IPS-18c (cell line): ENCODE results near the gene FGF5.
"Not testable (repeated sequence)": the region's sequence is repeated elsewhere in the genome, so short reads cannot be mapped to it uniquely, and the experiment has no call there.

ENCODE experiments used
- H3K4me3 ChIP-seq: 2 replicates; pipeline ENCODE4 v1.7.0; 2013; ENCODE audit warnings: low read depth, mild to moderate bottlenecking, low read length, moderate library complexity; ENCODE audit not compliant: insufficient read depth
- H3K9me3 ChIP-seq: one replicate; pipeline ENCODE4 v1.6.1; 2013; ENCODE audit warnings: mild to moderate bottlenecking, low read length, moderate library complexity; ENCODE audit not compliant: control insufficient read depth, insufficient read depth

The FGF5 gene

GRCh38 chr4:80309294-80310004, 43.0 kb downstream of the FGF5 start:
- H3K9me3 ChIP-seq, result no peaks in the 10 kb centered on the region
- H3K4me3 ChIP-seq, result no peak overlapping the region

DNA sequence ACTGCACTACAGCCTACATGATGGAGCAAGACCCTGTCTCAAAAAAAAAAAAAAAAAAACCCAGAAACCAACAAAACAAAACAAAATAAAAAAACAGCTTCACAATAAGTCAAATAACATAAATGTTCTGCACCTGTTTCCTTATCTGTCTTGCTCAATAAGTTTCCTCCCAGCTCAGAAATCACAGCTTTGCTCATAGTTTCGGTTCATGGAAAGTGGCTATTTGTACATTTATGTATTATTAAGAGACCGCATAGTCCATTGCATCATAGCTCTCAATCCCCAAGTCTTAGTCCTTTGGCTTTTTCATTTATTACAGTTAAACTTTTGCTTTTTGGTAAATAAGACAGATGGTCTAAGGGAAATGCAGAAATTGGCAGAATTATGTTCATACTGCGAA, 44.7 kb downstream of the FGF5 start:
- Histone ChIP-seq H3K9me3 (no peaks in the 10 kb centered on the region), H3K4me3 (no peak overlapping the region)

DNA sequence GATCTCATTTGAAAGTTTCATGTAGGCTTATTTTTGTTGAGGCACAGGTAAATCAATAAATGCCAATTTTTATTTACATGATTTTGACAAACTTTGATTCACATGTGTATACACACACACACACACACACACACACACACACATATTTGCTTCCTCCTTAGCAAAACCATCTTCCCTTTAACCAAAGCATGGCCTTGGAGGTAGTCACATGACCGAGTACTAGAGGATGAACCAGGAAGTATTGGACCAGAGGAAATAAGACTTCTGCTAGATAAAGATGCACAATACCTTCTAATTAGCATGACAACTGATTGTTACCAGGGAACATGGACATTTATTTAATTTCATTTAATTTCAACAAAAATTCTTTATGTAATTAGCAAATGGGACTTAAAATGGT, 45.7 kb downstream of the FGF5 start:
- H3K9me3 ChIP-seq, result no peaks in the 10 kb centered on the region
- no peak overlapping the region for H3K4me3 ChIP-seq

DNA sequence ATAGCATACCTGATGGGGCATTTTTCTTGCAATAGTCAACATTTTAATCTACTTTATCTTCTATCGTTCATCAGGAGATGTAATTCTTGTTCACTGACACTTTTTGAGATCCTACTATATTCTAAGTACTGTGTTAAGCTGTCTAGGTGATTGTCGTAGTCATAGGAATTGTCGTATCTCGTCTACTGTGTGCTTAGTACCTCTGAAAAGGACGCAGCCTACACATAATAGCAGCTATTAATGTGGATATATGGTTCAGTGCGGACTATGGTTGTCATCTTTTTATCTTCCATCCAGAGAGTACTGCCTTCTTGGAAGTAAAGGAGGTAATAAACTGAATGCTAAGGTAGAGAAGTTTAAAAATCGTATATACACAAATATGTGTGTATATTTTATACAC, 47.2 kb downstream of the FGF5 start:
- no peaks in the 10 kb centered on the region for H3K9me3 ChIP-seq
- H3K4me3 ChIP-seq, result no peak overlapping the region

- not testable (repeated sequence) for H3K4me3 ChIP-seq, H3K9me3 ChIP-seq
Observed at GRCh38 chr4:80315848-80316247, 49.4 kb downstream of the FGF5 start.

- no peaks in the 10 kb centered on the region for H3K9me3 ChIP-seq
- no peak overlapping the region for H3K4me3 ChIP-seq
Observed at GRCh38 chr4:80321341-80321740, 54.9 kb downstream of the FGF5 start.

DNA sequence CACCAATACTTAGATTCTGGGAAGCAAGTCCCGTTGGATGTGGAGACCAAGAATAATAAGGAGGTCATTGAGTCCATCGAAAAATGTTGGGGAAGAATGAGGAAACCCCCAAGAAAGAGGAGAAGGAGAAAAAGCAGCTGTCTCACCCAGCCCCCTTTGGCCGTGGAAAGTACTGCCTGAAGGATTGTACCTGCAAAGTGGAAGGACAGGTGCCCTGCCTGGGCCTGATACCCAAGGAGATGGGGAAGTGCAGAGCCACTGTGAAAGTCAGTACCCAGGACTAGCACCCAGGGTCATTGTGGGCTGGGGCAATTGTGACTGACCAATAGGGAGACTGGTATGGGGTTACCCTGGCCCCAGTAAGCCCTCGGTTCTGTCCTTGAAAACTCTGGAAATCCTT, 55.3 kb downstream of the FGF5 start:
- no peak overlapping the region for H3K4me3 ChIP-seq
- no peaks in the 10 kb centered on the region for H3K9me3 ChIP-seq

- Histone ChIP-seq H3K9me3 (no peaks in the 10 kb centered on the region), H3K4me3 (no peak overlapping the region)
Observed at GRCh38 chr4:80322716-80323115, 56.3 kb downstream of the FGF5 start.

- no peak overlapping the region for H3K4me3 ChIP-seq
- H3K9me3 ChIP-seq, result no peaks in the 10 kb centered on the region
Observed at GRCh38 chr4:80324171-80324570, 57.7 kb downstream of the FGF5 start.

- Histone ChIP-seq H3K4me3 (no peak overlapping the region), H3K9me3 (no peaks in the 10 kb centered on the region)
Observed at GRCh38 chr4:80331693-80332092, 65.2 kb downstream of the FGF5 start.

DNA sequence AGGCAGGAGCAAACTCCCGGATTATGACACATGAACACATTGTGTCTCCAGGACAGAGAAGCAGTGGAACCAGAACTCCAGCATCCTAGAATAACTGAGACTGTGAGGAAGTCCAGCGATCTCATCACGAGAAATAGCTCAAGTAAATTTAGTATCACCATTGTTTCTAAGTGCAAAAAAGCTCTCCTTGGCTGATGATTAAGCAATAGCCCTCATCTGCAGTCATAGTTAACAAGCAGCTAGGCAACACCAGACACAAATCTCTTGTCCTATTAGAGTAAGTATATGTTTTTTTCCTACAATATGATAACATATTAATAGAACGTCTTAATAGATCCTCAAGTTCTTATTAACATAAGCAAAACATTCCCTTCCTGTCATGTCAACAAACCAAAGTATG, 66.7 kb downstream of the FGF5 start:
- Histone ChIP-seq H3K4me3 (no peak overlapping the region), H3K9me3 (no peaks in the 10 kb centered on the region)

DNA sequence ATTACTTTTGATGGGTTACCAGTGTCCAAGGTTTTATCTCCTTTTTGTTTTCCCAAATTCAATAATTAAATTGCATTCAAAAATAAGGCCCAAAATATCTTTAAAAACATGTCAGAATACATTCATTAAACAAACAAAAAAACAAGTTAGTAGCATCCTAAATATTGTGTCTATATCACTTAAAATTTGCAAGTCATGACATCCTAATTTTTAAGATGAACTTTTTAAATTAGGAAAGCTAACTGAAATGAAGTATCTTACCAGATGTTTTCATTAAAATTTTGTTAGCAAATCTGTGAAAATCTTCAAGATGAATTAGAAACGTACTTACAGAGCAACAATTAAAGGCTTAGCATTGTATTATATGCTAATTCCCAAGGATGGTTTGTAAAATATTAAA, 68.1 kb downstream of the FGF5 start:
- Histone ChIP-seq H3K9me3 (no peaks in the 10 kb centered on the region), H3K4me3 (no peak overlapping the region)

GRCh38 chr4:80335226-80335553, 68.7 kb downstream of the FGF5 start:
- H3K9me3 ChIP-seq, result no peaks in the 10 kb centered on the region
- no peak overlapping the region; the same call in 1 of the 2 replicates for H3K4me3 ChIP-seq

GRCh38 chr4:80335554-80336358, 69.3 kb downstream of the FGF5 start, which contains the start of gene CFAP299:
TSS of gene CFAP299 (plus strand) at chr4:80335730.
- Histone ChIP-seq H3K9me3 (no peaks in the 10 kb centered on the region), H3K4me3 (peak within 1 kb of the TSS; percentile 75)

DNA sequence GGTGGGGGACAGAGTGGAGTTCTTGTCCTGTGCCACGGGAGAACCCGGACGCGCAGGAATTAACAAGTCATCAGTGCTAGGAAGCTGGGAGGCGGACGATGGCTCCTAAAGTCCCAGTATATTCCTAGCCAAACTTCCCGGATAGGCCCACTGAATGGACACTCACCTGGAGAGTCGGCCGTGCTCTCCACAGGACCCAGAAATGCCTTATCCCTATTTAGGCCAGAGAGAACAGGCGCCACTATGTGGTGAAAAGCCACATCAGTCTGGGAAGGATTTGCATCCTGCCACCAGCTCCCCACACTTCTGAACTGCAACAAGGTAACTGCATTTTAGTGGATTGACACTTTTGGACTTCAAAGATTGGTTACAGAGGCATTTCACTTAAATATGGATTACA, 70.1 kb downstream of the FGF5 start:
- Histone ChIP-seq H3K9me3 (no peaks in the 10 kb centered on the region), H3K4me3 (peak overlapping the region; percentile 75; the same call in 1 of the 2 replicates)

DNA sequence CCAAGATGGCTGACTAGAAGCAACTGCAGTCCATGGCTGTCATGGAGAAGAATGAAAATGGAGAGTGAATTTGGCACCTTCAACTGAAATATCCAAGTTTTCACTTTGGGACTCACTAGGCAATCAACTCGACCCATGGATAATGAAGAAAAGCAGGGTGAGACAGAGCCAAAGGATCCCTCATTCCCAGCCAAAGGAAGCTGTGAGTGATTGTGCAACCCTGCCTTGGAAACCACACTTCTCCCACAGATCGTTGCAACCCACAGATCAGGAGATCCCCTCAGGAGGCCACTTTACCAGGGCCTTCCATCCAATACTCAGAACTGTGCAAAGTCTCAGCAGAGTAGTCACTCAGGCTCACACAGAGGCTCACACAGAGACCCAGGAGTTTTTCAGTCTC, 73.6 kb downstream of the FGF5 start:
- Histone ChIP-seq H3K9me3 (no peaks in the 10 kb centered on the region), H3K4me3 (no peak overlapping the region)
